Stimulated activated effector memory CD8-positive, alpha-beta T cell treated with anti-CD3 and anti-CD28 coated beads, Interleukin-12 subunit alpha, Interleukin-12 subunit beta, amount 100 ng/mL, for 72 hours (primary cell): ENCODE results near the gene DPEP1.
A peak's percentile ranks its signal among the peaks of the same experiment; 100 is the strongest.
"Not testable (repeated sequence)": the region's sequence is repeated elsewhere in the genome, so short reads cannot be mapped to it uniquely, and the experiment has no call there.

Experiments
- ATAC-seq: fragments of 150-1000 bp; cut with Tn5 transposase; 2 replicates; pipeline ENCODE4 v1.10.0; 2021
- DNase-seq, 2 donors: peaks; one replicate each; pipeline ENCODE4 v3.0.0; 2021 to 2022; ENCODE audit warnings: low spot score in 2 of 2
- H3K27ac Mint-ChIP-seq: one replicate; pipeline ENCODE4 v1.8.0; 2022; ENCODE audit warnings: mild to moderate bottlenecking, mixed read lengths
- H3K36me3 Mint-ChIP-seq: one replicate; pipeline ENCODE4 v1.8.0; 2022; ENCODE audit warnings: mild to moderate bottlenecking, mixed read lengths
- H3K4me1 Mint-ChIP-seq: one replicate; pipeline ENCODE4 v1.8.0; 2022; ENCODE audit warnings: mixed read lengths
- H3K4me3 Mint-ChIP-seq: one replicate; pipeline ENCODE4 v1.8.0; 2022; ENCODE audit warnings: mild to moderate bottlenecking, mixed read lengths
- H3K9me3 Mint-ChIP-seq: one replicate; pipeline ENCODE4 v1.8.0; 2022; ENCODE audit warnings: mixed read lengths

DPEP1 gene

DNA sequence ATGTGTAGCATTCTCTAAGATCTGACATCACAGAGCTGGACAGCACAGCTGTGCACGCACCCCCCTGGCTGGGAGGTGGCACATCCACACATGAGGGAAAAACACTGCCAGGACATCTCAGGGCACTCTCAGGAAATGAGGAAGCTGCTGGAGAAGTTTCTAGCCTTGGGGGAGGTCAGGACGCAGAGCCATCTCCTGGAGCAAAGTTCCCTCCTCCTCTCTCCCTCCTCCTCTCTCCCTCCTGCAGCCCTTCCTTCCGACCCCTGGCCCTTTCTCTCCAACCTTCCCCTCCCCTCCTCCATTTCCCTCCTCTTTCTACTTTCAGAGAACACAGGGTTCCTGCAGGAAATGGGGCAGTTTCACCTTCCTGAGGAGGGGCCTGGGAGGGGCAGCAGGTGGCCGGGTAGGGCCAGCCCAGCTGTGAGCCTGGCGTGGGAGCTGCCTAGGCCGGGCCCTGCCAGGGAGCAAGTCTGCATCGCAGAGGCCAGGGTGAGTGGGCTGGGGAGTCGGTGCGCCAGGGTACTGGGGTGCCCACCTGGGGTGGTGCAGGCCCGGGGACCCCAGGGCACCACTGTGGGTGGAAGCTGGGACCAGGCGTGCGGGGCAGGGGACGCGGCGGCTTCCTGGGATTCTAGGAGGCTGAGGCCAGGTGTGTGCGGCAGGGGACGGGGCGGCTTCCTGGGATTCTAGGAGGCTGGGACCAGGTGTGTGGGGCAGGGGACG is at the start of gene DPEP1:
Gene DPEP1, plus strand, starts transcription at position 412 of the 723 bp plus-strand sequence. CDS start 16,769 bp downstream, outside the sequence.
- H3K27ac Mint-ChIP-seq: no peak within 1 kb of the TSS

GRCh38 chr16:89564476-89565255 is 48.8 kb upstream of the DPEP1 start:
- Mint-ChIP-seq H3K9me3 (no peaks in the 10 kb centered on the region), H3K4me1 (peaks cover 46% of the 10 kb centered on the region), H3K27ac (peak overlapping the region; percentile 61), H3K4me3 (peak overlapping the region; percentile 96), H3K36me3 (peaks cover 65% of the 10 kb centered on the region)
- ATAC-seq: no peak
- DNase-seq: no peak

More for the DNA sequence above, at the start of gene DPEP1:
- H3K4me1 Mint-ChIP-seq: peaks cover 14% of the 10 kb centered on the region
- H3K9me3 Mint-ChIP-seq: peaks cover 3% of the 10 kb centered on the region
- ATAC-seq (no peak), DNase-seq (no peak)
- no peak within 1 kb of the TSS for H3K4me3 Mint-ChIP-seq
- H3K36me3 Mint-ChIP-seq: peaks cover 19% of the 10 kb centered on the region

DNA sequence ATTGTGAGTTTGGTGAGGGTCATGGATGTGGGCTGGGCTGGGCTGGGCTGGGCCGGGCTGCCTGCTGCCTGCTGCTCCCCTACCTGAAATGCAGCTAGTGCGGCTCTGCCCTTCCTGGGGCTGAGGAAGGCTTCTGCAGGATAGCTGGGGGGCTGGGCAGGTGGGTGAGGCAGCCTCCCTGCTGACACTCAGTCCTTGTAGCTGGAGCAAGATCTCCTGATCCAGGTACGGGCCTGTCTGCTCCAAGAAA is 48.3 kb upstream of the DPEP1 start:
- Mint-ChIP-seq H3K9me3 (no peaks in the 10 kb centered on the region), H3K4me3 (peak overlapping the region; percentile 96), H3K27ac (peak overlapping the region; percentile 61), H3K4me1 (peaks cover 43% of the 10 kb centered on the region), H3K36me3 (peaks cover 60% of the 10 kb centered on the region)
- DNase-seq (no peak), ATAC-seq (no peak)

- H3K9me3 Mint-ChIP-seq: no peaks in the 10 kb centered on the region
- peak overlapping the region; percentile 61 for H3K27ac Mint-ChIP-seq
- H3K36me3 Mint-ChIP-seq: peaks cover 55% of the 10 kb centered on the region
- peak; percentile 47 for ATAC-seq
- DNase-seq: peak; percentile 55 to 85
- H3K4me1 Mint-ChIP-seq: peaks cover 43% of the 10 kb centered on the region
- peak overlapping the region; percentile 96 for H3K4me3 Mint-ChIP-seq
Measured at GRCh38 chr16:89565506-89566372, 47.7 kb upstream of the DPEP1 start.

- no peak overlapping the region for H3K4me3 Mint-ChIP-seq
- peaks cover 33% of the 10 kb centered on the region for H3K36me3 Mint-ChIP-seq
- peaks cover 38% of the 10 kb centered on the region for H3K4me1 Mint-ChIP-seq
- H3K27ac Mint-ChIP-seq: peak overlapping the region; percentile 26
- DNase-seq (no peak), ATAC-seq (no peak)
- H3K9me3 Mint-ChIP-seq: no peaks in the 10 kb centered on the region
Measured at GRCh38 chr16:89567656-89568594, 45.5 kb upstream of the DPEP1 start.

DNA sequence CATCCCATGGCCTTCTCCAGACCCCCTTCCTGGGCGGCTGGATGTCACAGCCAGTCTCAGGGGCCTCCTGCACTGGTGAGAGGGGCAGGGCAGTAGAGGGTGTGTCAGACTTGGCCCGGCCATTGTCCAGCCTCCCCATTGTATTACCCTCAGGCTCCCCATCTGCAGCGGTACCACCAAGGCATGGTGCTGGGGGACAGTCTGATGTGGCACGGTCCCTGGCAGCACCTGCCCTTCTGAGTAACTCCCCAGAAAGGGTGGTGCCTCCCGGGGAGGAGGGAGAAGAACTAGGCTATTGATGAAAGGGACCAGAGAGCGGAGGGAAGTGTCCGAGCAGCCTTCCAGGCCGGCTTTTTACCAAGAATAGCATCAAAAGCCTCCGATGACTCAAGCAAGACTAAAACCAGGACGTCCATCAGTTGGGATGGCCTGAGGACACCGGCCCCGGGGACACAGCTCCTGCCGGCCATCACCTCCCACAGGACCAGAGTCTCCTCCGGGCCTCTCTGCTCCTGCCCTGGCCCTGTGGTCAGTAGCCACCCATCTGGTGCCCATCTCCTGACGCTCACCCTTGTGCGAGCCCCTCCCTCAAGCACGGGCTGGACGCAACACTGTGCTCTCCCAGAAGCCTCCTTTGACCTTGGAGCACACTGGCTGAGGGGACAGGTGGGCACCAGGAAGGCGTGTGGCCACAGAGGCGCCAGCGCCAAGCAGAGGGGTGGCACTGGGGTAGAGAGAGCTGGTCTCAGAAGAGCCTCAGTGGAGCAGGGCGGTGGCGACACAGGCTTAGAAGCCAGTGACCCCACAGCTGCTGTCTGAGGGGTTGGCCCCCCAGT is 43.7 kb upstream of the DPEP1 start:
- ATAC-seq (no peak), DNase-seq (no peak)
- Mint-ChIP-seq H3K27ac (peak overlapping the region; percentile 37), H3K9me3 (no peaks in the 10 kb centered on the region), H3K4me1 (peaks cover 27% of the 10 kb centered on the region), H3K36me3 (peaks cover 15% of the 10 kb centered on the region), H3K4me3 (no peak overlapping the region)

GRCh38 chr16:89570342-89570923 is 43.0 kb upstream of the DPEP1 start:
- no peaks in the 10 kb centered on the region for H3K9me3 Mint-ChIP-seq
- no peak for DNase-seq
- peaks cover 20% of the 10 kb centered on the region for H3K4me1 Mint-ChIP-seq
- H3K4me3 Mint-ChIP-seq: no peak overlapping the region
- no peak for ATAC-seq
- peaks cover 8% of the 10 kb centered on the region for H3K36me3 Mint-ChIP-seq
- H3K27ac Mint-ChIP-seq: peak overlapping the region; percentile 37

- not testable (repeated sequence) for DNase-seq, H3K9me3 Mint-ChIP-seq, H3K27ac Mint-ChIP-seq, H3K36me3 Mint-ChIP-seq, H3K4me3 Mint-ChIP-seq, ATAC-seq
- H3K4me1 Mint-ChIP-seq: peaks cover 13% of the 10 kb centered on the region
Measured at GRCh38 chr16:89570983-89571598, 42.4 kb upstream of the DPEP1 start.

DNA sequence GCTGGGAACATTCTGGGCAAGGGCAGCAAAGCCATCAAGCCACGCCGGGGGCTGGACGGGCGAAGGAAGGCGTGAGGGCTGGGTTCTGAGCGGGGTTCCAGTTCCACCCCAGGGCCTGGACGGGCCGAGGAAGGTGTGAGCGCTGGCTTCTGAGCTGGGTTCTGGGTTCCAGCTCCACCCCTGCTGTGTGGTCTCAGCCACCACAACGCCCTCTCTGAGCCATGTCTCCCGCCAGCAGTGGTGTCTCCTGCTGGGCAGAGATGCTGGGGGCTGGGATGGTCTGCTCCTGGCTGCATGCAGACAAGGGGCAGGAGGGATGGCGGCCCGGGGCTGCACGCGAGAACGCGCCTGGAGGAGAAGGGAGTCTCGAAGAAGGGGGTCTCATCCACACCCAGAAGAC is 41.8 kb upstream of the DPEP1 start:
- no peaks in the 10 kb centered on the region for H3K36me3 Mint-ChIP-seq
- ATAC-seq (no peak), DNase-seq (no peak)
- H3K9me3 Mint-ChIP-seq: no peaks in the 10 kb centered on the region
- H3K27ac Mint-ChIP-seq: peak overlapping the region; percentile 40
- peaks cover 8% of the 10 kb centered on the region for H3K4me1 Mint-ChIP-seq
- no peak overlapping the region for H3K4me3 Mint-ChIP-seq

DNA sequence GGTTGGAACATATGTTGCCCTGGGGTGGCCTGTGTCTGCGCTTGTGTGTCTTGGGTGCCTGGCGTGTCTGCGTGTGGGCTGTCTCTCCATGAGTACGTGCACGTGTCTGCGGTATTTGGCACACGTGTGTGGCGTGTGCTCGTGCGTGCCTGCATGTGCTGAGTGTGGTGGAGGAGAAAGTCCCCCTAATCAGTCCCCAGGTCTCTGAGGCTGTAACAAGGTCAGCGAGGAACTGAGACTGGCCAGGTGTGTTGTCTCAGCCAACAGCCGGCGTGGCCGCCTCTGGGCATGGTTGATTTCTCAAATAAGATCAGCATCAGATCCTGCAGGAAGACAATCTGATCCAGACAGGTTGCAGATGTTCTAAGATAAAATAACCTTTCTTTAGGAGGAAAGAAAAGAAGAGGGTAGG is 41.4 kb upstream of the DPEP1 start:
- DNase-seq: no peak
- H3K4me1 Mint-ChIP-seq: peaks cover 8% of the 10 kb centered on the region
- no peak for ATAC-seq
- H3K4me3 Mint-ChIP-seq: no peak overlapping the region
- H3K36me3 Mint-ChIP-seq: no peaks in the 10 kb centered on the region
- peak overlapping the region; percentile 40 for H3K27ac Mint-ChIP-seq
- no peaks in the 10 kb centered on the region for H3K9me3 Mint-ChIP-seq

DNA sequence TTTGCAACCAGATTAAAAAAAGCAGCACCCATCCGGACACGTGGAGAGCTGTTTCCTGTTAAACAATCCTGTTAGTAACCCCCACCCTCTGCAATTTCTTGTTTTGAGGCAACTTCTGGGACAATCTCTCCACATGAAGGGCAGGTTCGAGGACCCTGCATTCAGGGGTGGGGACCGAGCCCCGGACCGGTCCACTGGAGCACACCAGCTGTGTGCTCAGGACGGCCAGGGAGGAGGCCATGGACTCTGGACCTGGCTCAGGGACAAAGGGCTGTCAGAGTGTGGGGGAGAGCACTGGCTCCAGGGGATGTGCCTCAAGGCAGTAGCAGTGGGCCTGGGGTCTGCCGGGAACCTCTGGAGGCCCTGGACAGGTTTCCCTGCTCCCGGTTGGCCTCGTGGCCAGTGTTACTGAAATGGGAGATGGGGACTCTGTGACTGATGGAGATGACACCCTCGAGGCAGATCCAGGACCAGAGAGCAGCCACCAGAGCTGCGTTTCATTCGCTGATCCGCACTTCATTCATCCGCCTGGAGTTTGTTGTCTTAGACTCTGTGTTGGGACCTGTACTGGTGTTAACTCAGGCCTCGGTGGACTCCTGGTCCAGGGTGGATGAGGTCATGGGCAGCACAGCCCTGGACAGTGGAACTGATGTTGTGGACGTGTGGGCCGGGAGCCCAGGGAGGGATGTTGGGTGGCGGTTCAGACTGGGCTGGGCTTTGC is 40.8 kb upstream of the DPEP1 start:
- Mint-ChIP-seq H3K9me3 (no peaks in the 10 kb centered on the region), H3K4me1 (peaks cover 8% of the 10 kb centered on the region), H3K27ac (peak overlapping the region; percentile 64), H3K36me3 (no peaks in the 10 kb centered on the region), H3K4me3 (no peak overlapping the region)
- ATAC-seq (no peak), DNase-seq (no peak)

GRCh38 chr16:89573826-89574680 is 39.4 kb upstream of the DPEP1 start:
- Mint-ChIP-seq H3K9me3 (no peaks in the 10 kb centered on the region), H3K27ac (no peak overlapping the region), H3K4me3 (peak overlapping the region; percentile 60), H3K36me3 (no peaks in the 10 kb centered on the region), H3K4me1 (peaks cover 8% of the 10 kb centered on the region)
- no peak for ATAC-seq
- no peak for DNase-seq
